ENCODE results near the gene ADAM10. TPM values are rescaled to one million over a fixed set of nuclear protein-coding genes. Genes with fewer than 3 reads are reported as not detected.

The ADAM10 gene
- total RNA-seq, 1 experiment from 2014 or later: 91.3 TPM

GRCh38 chr15:58766290-58766689 lies 16.8 kb upstream of the ADAM10 start:
- Histone ChIP-seq H3K27me3 (ENCODE audit: low read length) (no peaks in the 10 kb centered on the region), H4K20me1 (ENCODE audit: low read length) (no peaks in the 10 kb centered on the region), H2AFZ (ENCODE audit: low read length) (no peak overlapping the region), H3K4me1 (ENCODE audit: insufficient read depth, low read length) (no peaks in the 10 kb centered on the region; the same call in 1 of the 2 replicates), H3F3A (ENCODE audit: low read length, unreplicated experiment) (no peaks in the 10 kb centered on the region), H3K27ac (ENCODE audit: low read length) (no peak overlapping the region), H3K36me3 (ENCODE audit: low read depth, low read length) (no peaks in the 10 kb centered on the region), H3K4me3 (ENCODE audit: low read length) (no peak overlapping the region), H3K9ac (ENCODE audit: low read length) (no peak overlapping the region), H3K79me2 (ENCODE audit: low read length) (no peaks in the 10 kb centered on the region), H3K9me2 (replicated peaks; ENCODE audit: low read length) (no peaks in the 10 kb centered on the region), H3K9me3 (ENCODE audit: low read length) (no peaks in the 10 kb centered on the region), H3K4me2 (ENCODE audit: low read length) (no peak overlapping the region)
- ATAC-seq (no peak), DNase-seq (no peak)
- ChIA-PET CTCF (no interaction called here), POLR2A (ENCODE audit: unreplicated experiment) (no interaction called here)
- intact Hi-C loops (cut with micrococcal nuclease): no loop called here
- no peak for TF ChIP-seq EZH2phosphoT487 (IDR thresholded peaks at IDR 0.05; ENCODE audit: borderline replicate concordance, low read length)
- TF ChIP-seq CTCF (conservative IDR thresholded peaks at IDR 0.05; ENCODE audit: low read depth, low read length): no peak
- BruUV-seq (replicated peaks): no TSS peak

- Histone ChIP-seq H2AFZ (ENCODE audit: low read length) (no peak overlapping the region), H3K9me2 (replicated peaks; ENCODE audit: low read length) (no peaks in the 10 kb centered on the region), H3K27ac (ENCODE audit: low read length) (no peak overlapping the region), H3K27me3 (ENCODE audit: low read length) (no peaks in the 10 kb centered on the region), H3F3A (ENCODE audit: low read length, unreplicated experiment) (no peaks in the 10 kb centered on the region), H4K20me1 (ENCODE audit: low read length) (no peaks in the 10 kb centered on the region), H3K79me2 (ENCODE audit: low read length) (no peaks in the 10 kb centered on the region), H3K4me1 (ENCODE audit: insufficient read depth, low read length) (no peaks in the 10 kb centered on the region), H3K4me3 (ENCODE audit: low read length) (no peak overlapping the region), H3K36me3 (ENCODE audit: low read depth, low read length) (no peaks in the 10 kb centered on the region), H3K4me2 (ENCODE audit: low read length) (no peak overlapping the region), H3K9me3 (ENCODE audit: low read length) (no peaks in the 10 kb centered on the region), H3K9ac (ENCODE audit: low read length) (no peak overlapping the region)
- DNase-seq (no peak), ATAC-seq (no peak)
- intact Hi-C loops (cut with micrococcal nuclease): no loop called here
- POLR2A ChIA-PET (ENCODE audit: unreplicated experiment): no interaction called here
- BruUV-seq (replicated peaks): no TSS peak
- CTCF ChIA-PET: interaction anchor here (0.7 kb wide), 1 partner anchor 818 kb away, joined by 6 read pairs; no protein-coding TSS in a partner anchor
- no peak for TF ChIP-seq EZH2phosphoT487 (IDR thresholded peaks at IDR 0.05; ENCODE audit: borderline replicate concordance, low read length)
- no peak for TF ChIP-seq EZH2 (IDR thresholded peaks at IDR 0.05; ENCODE audit: low read length, unreplicated experiment)
- TF ChIP-seq CTCF (conservative IDR thresholded peaks at IDR 0.05; ENCODE audit: low read depth, low read length): no peak
Observed at GRCh38 chr15:58764468-58764867, 15.0 kb upstream of the ADAM10 start.

- Histone ChIP-seq H3K27me3 (ENCODE audit: low read length) (no peaks in the 10 kb centered on the region), H3K4me3 (ENCODE audit: low read length) (no peak overlapping the region), H3K9me2 (replicated peaks; ENCODE audit: low read length) (no peaks in the 10 kb centered on the region), H4K20me1 (ENCODE audit: low read length) (no peaks in the 10 kb centered on the region), H3K4me1 (ENCODE audit: insufficient read depth, low read length) (no peaks in the 10 kb centered on the region), H3K9ac (ENCODE audit: low read length) (no peak overlapping the region), H2AFZ (ENCODE audit: low read length) (no peak overlapping the region), H3K79me2 (ENCODE audit: low read length) (no peaks in the 10 kb centered on the region), H3K36me3 (ENCODE audit: low read depth, low read length) (no peaks in the 10 kb centered on the region), H3F3A (ENCODE audit: low read length, unreplicated experiment) (no peaks in the 10 kb centered on the region), H3K4me2 (ENCODE audit: low read length) (no peak overlapping the region), H3K27ac (ENCODE audit: low read length) (no peak overlapping the region), H3K9me3 (ENCODE audit: low read length) (no peaks in the 10 kb centered on the region)
- ChIA-PET CTCF (no interaction called here), POLR2A (ENCODE audit: unreplicated experiment) (no interaction called here)
- no TSS peak for BruUV-seq (replicated peaks)
- DNase-seq: no peak
- ATAC-seq: no peak
- TF ChIP-seq CTCF (conservative IDR thresholded peaks at IDR 0.05; ENCODE audit: low read depth, low read length) (no peak), EZH2phosphoT487 (IDR thresholded peaks at IDR 0.05; ENCODE audit: borderline replicate concordance, low read length) (no peak), EZH2 (IDR thresholded peaks at IDR 0.05; ENCODE audit: low read length, unreplicated experiment) (no peak)
- intact Hi-C loops (cut with micrococcal nuclease): no loop called here
Observed at GRCh38 chr15:58762731-58763130, 13.2 kb upstream of the ADAM10 start.

Measured in PC-3 (cell line).